Osteocyte (in vitro differentiated cells): ENCODE results near the gene RASGRP3. TPM values are rescaled to one million over a fixed set of nuclear protein-coding genes. Genes with fewer than 3 reads are reported as not detected.

ENCODE experiments used
- DNase-seq: peaks from one replicate; pipeline ENCODE4 v3.0.0; 2021; ENCODE audit warnings: mixed read lengths; ENCODE audit not compliant: unreplicated experiment; ENCODE audit errors: extremely low spot score
- H3K27ac Mint-ChIP-seq: one replicate; pipeline ENCODE4 v1.8.0; 2021; ENCODE audit warnings: mild to moderate bottlenecking, mixed read lengths; ENCODE audit not compliant: unreplicated experiment
- H3K27me3 Mint-ChIP-seq: one replicate; pipeline ENCODE4 v1.8.0; 2021; ENCODE audit warnings: mixed read lengths; ENCODE audit not compliant: unreplicated experiment
- H3K36me3 Mint-ChIP-seq: one replicate; pipeline ENCODE4 v1.8.0; 2021; ENCODE audit warnings: mixed read lengths; ENCODE audit not compliant: unreplicated experiment
- H3K4me1 Mint-ChIP-seq: one replicate; pipeline ENCODE4 v1.8.0; 2021; ENCODE audit warnings: mixed read lengths; ENCODE audit not compliant: unreplicated experiment
- H3K4me3 Mint-ChIP-seq: one replicate; pipeline ENCODE4 v1.8.0; 2021; ENCODE audit warnings: mild to moderate bottlenecking, moderate library complexity, mixed read lengths; ENCODE audit not compliant: unreplicated experiment
- H3K9me3 Mint-ChIP-seq: one replicate; pipeline ENCODE4 v1.8.0; 2021; ENCODE audit warnings: mixed read lengths; ENCODE audit not compliant: unreplicated experiment
- total RNA-seq: library from RNA; stranded (reverse); gene quantifications from 2 replicates; pipeline ENCODE4 v1.2.1, GENCODE V29; 2021
- TF ChIP-seq, protein P1 (sequence below): fragments of 200-600 bp; sonication (generic); IDR thresholded peaks from 2 replicates; pipeline ENCODE4 v1.5.0; 2021; ENCODE audit warnings: antibody characterized with exemption, mild to moderate bottlenecking, moderate library complexity

Gene RASGRP3
- total RNA-seq, 1 donor from 2014 or later: 2.1 TPM

DNA sequence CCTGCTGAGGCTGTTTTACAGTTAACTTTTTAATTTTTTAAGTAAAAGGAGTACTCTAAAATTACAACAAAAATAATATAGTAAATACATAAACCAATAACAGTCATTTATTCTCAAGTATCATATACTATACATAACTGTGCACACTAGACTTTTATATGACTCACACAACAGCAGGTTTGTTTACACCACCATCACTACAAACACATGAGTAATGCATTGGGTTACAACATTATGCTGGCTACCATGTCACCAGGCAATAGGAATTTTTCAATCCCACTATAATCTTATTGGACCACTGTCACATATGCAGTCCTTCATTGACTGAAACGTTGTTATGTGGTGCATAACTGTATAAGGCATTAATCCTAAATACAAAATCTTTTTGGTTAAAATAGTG is 42.5 kb downstream of the RASGRP3 start:
- no peak for DNase-seq
- Mint-ChIP-seq H3K4me1 (peaks cover 19% of the 10 kb centered on the region), H3K9me3 (no peaks in the 10 kb centered on the region), H3K4me3 (no peak overlapping the region), H3K27me3 (no peaks in the 10 kb centered on the region), H3K27ac (no peak overlapping the region), H3K36me3 (no peaks in the 10 kb centered on the region)
- TF ChIP-seq, protein P1, sequence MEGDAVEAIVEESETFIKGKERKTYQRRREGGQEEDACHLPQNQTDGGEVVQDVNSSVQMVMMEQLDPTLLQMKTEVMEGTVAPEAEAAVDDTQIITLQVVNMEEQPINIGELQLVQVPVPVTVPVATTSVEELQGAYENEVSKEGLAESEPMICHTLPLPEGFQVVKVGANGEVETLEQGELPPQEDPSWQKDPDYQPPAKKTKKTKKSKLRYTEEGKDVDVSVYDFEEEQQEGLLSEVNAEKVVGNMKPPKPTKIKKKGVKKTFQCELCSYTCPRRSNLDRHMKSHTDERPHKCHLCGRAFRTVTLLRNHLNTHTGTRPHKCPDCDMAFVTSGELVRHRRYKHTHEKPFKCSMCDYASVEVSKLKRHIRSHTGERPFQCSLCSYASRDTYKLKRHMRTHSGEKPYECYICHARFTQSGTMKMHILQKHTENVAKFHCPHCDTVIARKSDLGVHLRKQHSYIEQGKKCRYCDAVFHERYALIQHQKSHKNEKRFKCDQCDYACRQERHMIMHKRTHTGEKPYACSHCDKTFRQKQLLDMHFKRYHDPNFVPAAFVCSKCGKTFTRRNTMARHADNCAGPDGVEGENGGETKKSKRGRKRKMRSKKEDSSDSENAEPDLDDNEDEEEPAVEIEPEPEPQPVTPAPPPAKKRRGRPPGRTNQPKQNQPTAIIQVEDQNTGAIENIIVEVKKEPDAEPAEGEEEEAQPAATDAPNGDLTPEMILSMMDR: no peak

DNA sequence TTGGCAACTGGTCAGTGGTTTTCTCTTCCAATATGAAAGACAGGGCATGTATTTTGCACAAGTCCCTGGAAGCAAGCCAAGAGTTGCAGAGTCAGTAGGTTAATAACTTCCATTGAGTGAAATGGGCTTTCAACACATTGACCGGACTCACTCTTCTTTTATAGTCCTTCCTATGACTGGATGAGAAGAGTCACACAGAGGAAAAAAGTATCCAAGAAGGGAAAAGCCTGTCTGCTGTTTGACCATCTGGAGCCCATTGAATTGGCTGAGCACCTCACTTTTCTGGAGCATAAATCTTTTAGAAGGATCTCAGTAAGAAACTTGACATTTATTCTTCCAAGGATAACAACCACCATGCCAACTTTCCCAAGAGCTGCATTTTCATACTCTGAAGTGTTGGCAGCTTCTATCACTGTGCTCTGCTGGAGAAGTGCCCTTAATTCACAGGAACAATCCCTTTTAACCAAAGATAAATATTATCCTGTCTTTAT is 45.4 kb downstream of the RASGRP3 start:
- H3K27ac Mint-ChIP-seq: peak overlapping the region; percentile 77

DNA sequence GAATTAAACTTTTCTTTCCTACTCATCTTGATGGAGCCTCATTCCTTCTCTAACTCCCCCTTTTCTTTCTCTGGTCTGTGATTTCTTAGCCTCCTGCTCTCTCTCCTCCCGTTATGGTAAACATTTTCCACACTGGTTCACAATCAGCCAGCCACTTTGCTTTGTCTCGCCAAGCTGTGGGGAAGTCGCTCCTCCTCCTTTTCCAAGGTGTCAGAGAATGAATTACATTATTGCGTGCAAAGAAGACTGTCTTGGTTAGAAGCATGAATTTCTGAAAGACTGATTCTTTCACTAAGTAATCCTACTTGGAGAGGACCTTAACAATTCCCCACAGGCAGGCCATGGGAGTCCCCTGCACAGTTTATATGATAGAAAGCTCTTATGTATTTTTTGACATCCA is 46.1 kb downstream of the RASGRP3 start:
- peaks cover 33% of the 10 kb centered on the region for H3K4me1 Mint-ChIP-seq
- TF ChIP-seq, protein P1: no peak
- peak overlapping the region; percentile 77 for H3K27ac Mint-ChIP-seq
- DNase-seq: no peak
- no peaks in the 10 kb centered on the region for H3K36me3 Mint-ChIP-seq
- H3K4me3 Mint-ChIP-seq: no peak overlapping the region
- H3K27me3 Mint-ChIP-seq: no peaks in the 10 kb centered on the region
- no peaks in the 10 kb centered on the region for H3K9me3 Mint-ChIP-seq

More for the DNA sequence above, 45.4 kb downstream of the RASGRP3 start:
- TF ChIP-seq, protein P1: no peak
- peaks cover 27% of the 10 kb centered on the region for H3K4me1 Mint-ChIP-seq
- no peaks in the 10 kb centered on the region for H3K36me3 Mint-ChIP-seq
- no peak overlapping the region for H3K4me3 Mint-ChIP-seq
- no peaks in the 10 kb centered on the region for H3K27me3 Mint-ChIP-seq
- no peak for DNase-seq
- no peaks in the 10 kb centered on the region for H3K9me3 Mint-ChIP-seq

DNA sequence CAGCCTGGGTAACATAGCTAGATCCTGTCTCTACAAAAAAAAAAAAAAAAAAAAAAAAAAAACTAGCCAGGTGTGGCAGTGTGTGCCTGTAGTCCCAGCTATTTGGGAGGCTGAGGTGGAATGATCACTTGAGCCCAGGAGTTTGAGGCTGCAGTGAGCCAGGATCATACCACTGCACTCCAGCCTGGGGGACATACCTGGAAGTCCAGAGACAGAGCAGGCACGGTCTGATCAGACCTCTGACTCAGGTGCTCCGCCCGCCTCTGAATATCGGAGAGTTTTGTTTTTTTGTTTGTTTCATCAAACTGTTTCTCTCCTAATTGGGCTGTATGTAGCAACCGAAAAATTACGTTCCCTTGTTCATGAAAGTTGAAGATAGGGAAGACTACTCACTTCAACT is 49.2 kb downstream of the RASGRP3 start:
- H3K36me3 Mint-ChIP-seq: no peaks in the 10 kb centered on the region

DNA sequence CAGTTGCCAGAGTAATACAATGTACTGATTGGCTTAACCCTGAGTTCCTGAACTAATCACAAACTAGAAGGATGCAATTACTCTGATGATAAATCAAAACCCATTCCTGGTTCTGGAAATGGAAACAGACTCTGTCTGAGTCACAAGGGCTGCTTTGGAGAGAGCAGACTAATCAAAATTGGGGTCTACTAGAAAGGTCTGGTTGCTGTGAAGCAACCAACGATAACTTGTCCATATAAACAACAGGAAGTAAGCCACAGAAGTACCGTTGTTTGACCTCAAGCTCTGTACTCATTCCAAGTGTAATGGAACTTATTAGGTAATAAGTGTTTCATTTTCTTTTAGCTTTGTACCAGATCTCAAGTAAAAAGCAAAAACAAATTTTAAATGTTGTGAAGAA is 49.7 kb downstream of the RASGRP3 start:
- no peaks in the 10 kb centered on the region for H3K9me3 Mint-ChIP-seq
- TF ChIP-seq, protein P1: no peak
- peaks cover 2% of the 10 kb centered on the region for H3K36me3 Mint-ChIP-seq
- H3K27ac Mint-ChIP-seq: no peak overlapping the region
- H3K4me3 Mint-ChIP-seq: no peak overlapping the region
- peaks cover 63% of the 10 kb centered on the region for H3K4me1 Mint-ChIP-seq
- no peak for DNase-seq
- H3K27me3 Mint-ChIP-seq: no peaks in the 10 kb centered on the region

More for the DNA sequence above, 49.2 kb downstream of the RASGRP3 start:
- H3K9me3 Mint-ChIP-seq: no peaks in the 10 kb centered on the region
- H3K4me1 Mint-ChIP-seq: peaks cover 58% of the 10 kb centered on the region
- no peak overlapping the region for H3K27ac Mint-ChIP-seq
- DNase-seq: no peak
- no peaks in the 10 kb centered on the region for H3K27me3 Mint-ChIP-seq
- TF ChIP-seq, protein P1: no peak
- H3K4me3 Mint-ChIP-seq: no peak overlapping the region
